Adrenal gland (tissue), 12 donors: ENCODE data around the gene SLC25A21. TPM values are rescaled to one million over a fixed set of nuclear protein-coding genes. Genes with fewer than 3 reads are reported as not detected.

ENCODE experiments used
- DNase-seq, 7 donors: peaks; one replicate each; pipeline ENCODE4 v3.0.0-alpha.2; 2019 to 2020
- H3K27ac ChIP-seq, 5 donors: fragments of 200-600 bp; sonication (generic) in 4 of 5; 1 replicate in 3 of 5; 2 replicates in 2 of 5; pipeline versions ENCODE4 v1.5.1 to v1.8.0; 2016 to 2020; ENCODE audit warnings: mild to moderate bottlenecking in 1 of 5
- H3K27me3 ChIP-seq: fragments of 200-600 bp; 2 replicates; pipeline ENCODE4 v1.8.0; 2021
- H3K36me3 ChIP-seq, 2 donors: fragments of 200-600 bp; replicated peaks in 1 of 2; 1 replicate in 1 of 2; 2 replicates in 1 of 2; pipeline versions ENCODE4 v1.5.1 to v1.8.0; 2018 to 2022
- H3K4me1 ChIP-seq, 2 donors: fragments of 200-600 bp; replicated peaks in 1 of 2; 1 replicate in 1 of 2; 2 replicates in 1 of 2; pipeline versions ENCODE4 v1.5.1 to v1.8.0; 2018 to 2021
- H3K4me3 ChIP-seq, 4 donors: fragments of 200-600 bp; sonication (generic) in 3 of 4; one replicate each; pipeline ENCODE4 v1.5.1; 2016 to 2018
- H3K9me3 ChIP-seq, 3 donors: fragments of 200-600 bp; sonication (generic) in 1 of 3; replicated peaks in 1 of 3; 1 replicate in 2 of 3; 2 replicates in 1 of 3; pipeline versions ENCODE4 v1.5.1 to v1.8.0; 2016 to 2021
- CTCF ChIP-seq, 6 experiments: fragments of 450-650 bp in 4 of 6; fragments of 200-600 bp in 2 of 6; sonication (generic) in 1 of 6; IDR thresholded peaks; 1 replicate in 5 of 6; 2 replicates in 1 of 6; pipeline versions ENCODE4 v1.5.1 to v1.8.0; 2016 to 2021; ENCODE audit warnings: antibody characterized with exemption in 6 of 6, mild to moderate bottlenecking in 2 of 6, moderate library complexity in 1 of 6
- POLR2A ChIP-seq, 2 donors: fragments of 450-650 bp; IDR thresholded peaks; one replicate each; pipeline ENCODE4 v1.6.1; 2017; ENCODE audit warnings: antibody characterized with exemption in 2 of 2, mild to moderate bottlenecking in 2 of 2, moderate library complexity in 1 of 2
- WGBS, 4 donors: extraction: QIAGEN DNeasy Blood & Tissue Kit in 2 of 4; methylation state at CpG; one replicate each; pipeline versions ENCODE4 v1.1.5 to v1.1.7; 2013 to 2017; 5-methylcytosine and 5-hydroxymethylcytosine counted together
- intact Hi-C, 2 donors: fragments of 100-400 bp; cut with DNase I; formaldehyde crosslinking; loops; one replicate each; pipeline versions ENCODE4 v1.14.1 to v1.15.0; 2022 to 2023
- polyA plus RNA-seq, 3 donors: library from polyadenylated mRNA; stranded (reverse); fragments of 200-250 nt in 2 of 3; fragments of 350-450 nt in 1 of 3; fragmentation: Illumina TruSeq in 1 of 3; extraction: RNeasy Lipid Tissue Mini Kit (QIAGEN cat#74804) in 1 of 3; gene quantifications; one replicate each; pipeline ENCODE4 v1.2.3, GENCODE V29; 2013 to 2014
- total RNA-seq, 9 donors: library from RNA; depleted of rRNA in 4 of 9; stranded (reverse); fragments of >200 nt in 4 of 9; fragments of 120-200 nt in 1 of 9; fragmentation: NEBNext Ultra II Directional in 1 of 9; extraction: Animal tissue kit (Norgen Biotek cat#: 25700) in 1 of 9; gene quantifications; one replicate each; pipeline versions ENCODE4 v1.1.0 to v1.2.4, GENCODE V29; 2013 to 2023
- donor health status: healthy with polysubstance abuse.
- donor health status: Bipolar disorder and iron deficiency.
- donor health status: DM: yes; HTN: yes; CAD: no.
- donor health status: DM: no; HTN: no; CAD: no.
- donor health status: DM: no; HTN: no; CAD: no.
- donor health status: DM: yes; HTN: yes; CAD: no.

Gene SLC25A21
- total and polyA plus RNA-seq, 12 donors, result 0.14 to 3.8 (median 0.56) TPM

- Histone ChIP-seq H3K4me1 (no peaks in the 10 kb centered on the region), H3K36me3 (no peaks in the 10 kb centered on the region), H3K27me3 (no peaks in the 10 kb centered on the region), H3K27ac (no peak overlapping the region), H3K4me3 (no peak overlapping the region), H3K9me3 (no peaks in the 10 kb centered on the region)
- no peak for DNase-seq
- no peak for TF ChIP-seq CTCF (IDR thresholded peaks at IDR 0.05)
- 53 to 58% (median 54%) methylated on average over 9 of the region's 9 CpGs for WGBS, 4 donors
- intact Hi-C loops, result no loop called here
Observed at GRCh38 chr14:36967892-36968555, 204.4 kb downstream of the SLC25A21 start.

GRCh38 chr14:36955967-36956366 lies 216.4 kb downstream of the SLC25A21 start:
- H3K36me3 ChIP-seq, result no peaks in the 10 kb centered on the region
- DNase-seq, result no peak
- intact Hi-C loops, result no loop called here
- TF ChIP-seq CTCF (IDR thresholded peaks at IDR 0.05) (no peak), POLR2A (IDR thresholded peaks at IDR 0.05) (no peak)
- H3K9me3 ChIP-seq, result no peaks in the 10 kb centered on the region
- 74 to 81% (median 75%) methylated on average over 7 of the region's 7 CpGs for WGBS, 4 donors
- no peaks in the 10 kb centered on the region for H3K4me1 ChIP-seq
- H3K4me3 ChIP-seq, result no peak overlapping the region
- no peaks in the 10 kb centered on the region for H3K27me3 ChIP-seq
- no peak overlapping the region for H3K27ac ChIP-seq

GRCh38 chr14:36955376-36955775 lies 217.0 kb downstream of the SLC25A21 start:
- Histone ChIP-seq H3K27ac (no peak overlapping the region), H3K4me3 (no peak overlapping the region), H3K9me3 (no peaks in the 10 kb centered on the region), H3K4me1 (no peaks in the 10 kb centered on the region), H3K36me3 (no peaks in the 10 kb centered on the region), H3K27me3 (no peaks in the 10 kb centered on the region)
- DNase-seq, result no peak
- TF ChIP-seq CTCF (IDR thresholded peaks at IDR 0.05) (no peak), POLR2A (IDR thresholded peaks at IDR 0.05) (no peak)
- intact Hi-C loops, result no loop called here

DNA sequence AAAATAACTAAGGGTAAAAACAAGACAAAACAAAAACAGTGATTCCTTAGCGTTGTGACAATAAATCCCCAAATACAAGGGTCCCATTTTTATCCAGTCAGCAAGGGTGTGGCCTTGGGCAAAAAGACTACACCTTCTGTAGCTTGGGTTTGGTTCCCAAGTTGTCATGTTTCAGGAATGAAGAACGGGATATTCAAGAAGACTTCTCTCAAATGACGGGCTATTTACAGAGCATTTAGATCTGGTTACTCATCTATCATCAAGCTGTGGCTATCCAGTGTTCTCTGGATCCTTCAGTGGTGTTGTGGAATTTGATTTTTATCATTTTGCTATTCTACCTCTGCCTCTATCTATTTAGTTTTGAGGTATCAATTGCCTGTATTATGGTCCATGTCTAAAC lies 219.7 kb downstream of the SLC25A21 start:
- no peaks in the 10 kb centered on the region for H3K4me1 ChIP-seq
- no peaks in the 10 kb centered on the region for H3K9me3 ChIP-seq
- no peaks in the 10 kb centered on the region for H3K36me3 ChIP-seq
- intact Hi-C loops, result no loop called here
- TF ChIP-seq CTCF (IDR thresholded peaks at IDR 0.05) (no peak), POLR2A (IDR thresholded peaks at IDR 0.05) (no peak)
- H3K27me3 ChIP-seq, result no peaks in the 10 kb centered on the region
- DNase-seq, result no peak
- H3K4me3 ChIP-seq, result no peak overlapping the region
- 86 to 88% (median 88%) methylated on average over 3 of the region's 3 CpGs for WGBS, 4 donors
- no peak overlapping the region for H3K27ac ChIP-seq
